ENCODE measurements around the gene ENOX1.

The ENOX1 gene

DNA sequence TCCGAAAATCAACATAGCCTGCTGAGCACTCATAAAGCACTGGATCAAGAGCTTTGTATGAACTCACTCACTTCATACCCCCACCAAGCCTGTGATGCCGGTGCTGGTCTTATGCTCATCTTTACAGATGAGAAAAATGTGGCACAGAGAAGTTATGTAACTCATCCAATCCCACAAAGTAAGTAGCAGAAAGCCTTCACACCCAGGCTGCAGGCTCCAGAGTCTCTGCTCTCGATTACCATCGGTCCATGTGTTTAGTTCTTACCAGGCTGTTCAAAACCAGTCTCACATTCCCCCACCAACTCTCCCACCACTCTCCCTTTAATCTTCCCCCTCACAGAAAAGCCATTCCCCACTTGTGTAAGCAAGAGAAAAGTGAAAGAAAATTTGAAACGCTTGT is 487.4 kb downstream of the ENOX1 start:
- no peak for DNase-seq

DNA sequence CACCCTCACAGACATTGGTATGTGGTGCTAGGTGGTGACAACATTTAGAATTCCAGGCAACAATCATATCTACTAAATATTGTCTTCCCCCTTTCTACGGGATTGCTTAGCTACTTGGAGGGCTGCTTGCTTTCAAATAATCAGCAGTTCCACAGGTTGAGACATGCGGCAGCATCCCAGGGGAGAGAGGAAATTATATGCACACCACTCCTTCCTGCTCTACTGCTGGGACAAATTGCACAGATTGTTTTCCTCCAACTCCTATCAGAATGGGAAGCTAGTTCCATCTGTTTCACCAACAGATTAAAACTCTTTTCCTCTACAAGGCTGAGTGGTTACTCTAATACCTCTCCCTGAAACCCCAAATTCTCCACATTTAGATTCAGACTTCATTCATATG is 488.0 kb downstream of the ENOX1 start:
- DNase-seq = no peak

DNA sequence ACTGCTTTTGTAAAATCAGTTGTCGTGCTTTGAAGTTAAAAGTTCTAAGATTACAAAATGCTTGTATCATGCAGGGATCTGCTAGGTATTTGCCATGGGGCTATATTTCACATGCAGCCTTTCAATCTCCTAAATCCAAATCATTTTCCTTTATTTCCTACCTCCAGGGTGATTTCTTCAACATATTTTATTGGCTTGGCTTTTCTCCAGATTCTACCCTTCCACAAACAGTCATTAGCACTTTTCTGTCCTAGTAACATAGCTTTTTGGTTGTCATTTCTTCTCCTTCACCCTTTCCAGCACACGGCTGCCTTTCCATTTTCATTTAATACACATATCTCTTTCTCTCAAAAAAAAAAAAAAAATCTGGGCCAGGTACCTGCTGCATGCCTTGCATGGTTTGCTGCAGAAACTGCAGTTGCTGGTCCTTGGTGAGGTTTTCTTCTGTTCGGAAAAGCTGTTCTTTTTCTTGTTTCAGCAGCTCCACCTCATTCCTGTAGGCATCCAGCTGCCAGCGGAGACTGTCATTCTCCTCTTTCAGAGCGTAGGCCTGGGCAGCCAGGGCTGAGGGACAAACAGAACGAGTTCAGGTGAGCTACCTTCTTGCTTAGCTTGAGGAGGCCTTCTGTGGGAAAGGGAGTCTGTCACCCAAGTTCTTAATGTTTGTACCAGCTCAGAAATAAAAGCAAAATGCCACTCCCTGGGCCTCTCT is 488.6 kb downstream of the ENOX1 start:
- DNase-seq = no peak

DNA sequence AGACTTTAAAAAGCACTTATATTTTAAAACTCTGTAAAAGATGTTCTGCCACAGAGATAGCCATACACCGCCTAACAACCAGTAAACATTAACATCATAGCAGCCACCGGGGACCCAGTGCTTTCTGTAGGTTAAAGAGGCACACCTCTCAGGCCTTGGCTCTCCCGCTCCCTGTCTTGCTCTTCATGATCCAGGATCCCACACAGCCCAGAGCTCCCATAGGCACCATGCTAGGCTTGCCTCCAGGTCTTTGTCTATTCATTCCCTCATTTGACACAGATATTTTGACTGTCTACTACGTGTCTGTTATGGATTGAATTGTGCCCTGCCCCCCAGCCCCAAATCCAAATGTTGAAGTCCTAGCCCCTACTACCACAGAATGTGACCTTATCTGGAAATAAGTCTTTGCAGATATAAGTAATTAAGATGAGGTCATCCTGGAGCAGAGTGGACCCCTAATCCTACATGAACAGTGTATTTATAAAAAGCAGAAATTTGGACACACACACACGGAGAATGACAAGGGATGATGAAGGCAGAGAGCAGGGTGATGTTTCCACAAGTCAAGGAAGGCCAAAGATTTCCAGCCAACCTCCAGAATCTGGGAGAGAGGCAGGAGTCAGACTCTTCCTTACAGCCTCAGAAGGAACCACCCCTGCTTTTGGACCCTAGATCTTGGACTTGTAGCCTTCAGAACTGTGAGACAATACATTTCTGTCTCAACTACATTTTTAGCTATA is 490.8 kb downstream of the ENOX1 start:
- no peak for DNase-seq

DNA sequence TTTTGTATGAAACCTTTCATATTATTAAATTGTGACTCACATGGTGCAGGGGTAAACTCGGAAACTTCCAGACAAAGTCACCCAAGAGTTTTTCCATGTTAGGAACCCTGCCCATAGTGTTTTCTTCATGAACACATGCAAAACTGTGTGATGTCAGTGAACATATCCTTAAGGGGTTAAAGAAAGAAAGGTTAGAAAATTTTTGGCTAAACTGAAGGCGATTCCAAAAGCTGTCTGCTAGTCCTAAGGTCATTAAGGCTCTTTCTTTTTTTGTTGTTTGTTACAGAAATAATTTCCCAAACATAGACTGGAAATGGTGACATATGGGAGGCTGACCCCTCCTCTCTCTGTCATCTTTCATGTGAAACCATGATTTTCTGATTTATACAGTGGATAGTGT is 491.5 kb downstream of the ENOX1 start:
- DNase-seq = no peak

DNA sequence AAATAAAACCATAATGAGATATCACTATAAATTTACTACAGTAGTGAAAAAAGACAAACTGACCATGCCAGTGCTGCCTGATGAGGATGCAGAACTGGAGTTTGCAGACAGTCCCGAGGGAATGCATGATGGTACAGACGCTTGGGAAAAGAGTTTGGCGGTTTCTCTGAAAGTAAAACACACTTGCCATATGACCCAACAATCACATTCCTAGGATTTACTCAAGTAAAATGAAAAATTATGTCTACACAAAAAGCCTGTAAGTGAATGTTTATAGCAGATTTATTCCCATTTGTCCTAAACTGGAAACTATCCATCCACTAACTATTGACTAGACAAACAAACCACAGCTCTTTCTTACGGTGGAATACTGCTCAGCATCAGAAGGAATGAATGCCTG is 492.4 kb downstream of the ENOX1 start:
- DNase-seq = no peak

DNA sequence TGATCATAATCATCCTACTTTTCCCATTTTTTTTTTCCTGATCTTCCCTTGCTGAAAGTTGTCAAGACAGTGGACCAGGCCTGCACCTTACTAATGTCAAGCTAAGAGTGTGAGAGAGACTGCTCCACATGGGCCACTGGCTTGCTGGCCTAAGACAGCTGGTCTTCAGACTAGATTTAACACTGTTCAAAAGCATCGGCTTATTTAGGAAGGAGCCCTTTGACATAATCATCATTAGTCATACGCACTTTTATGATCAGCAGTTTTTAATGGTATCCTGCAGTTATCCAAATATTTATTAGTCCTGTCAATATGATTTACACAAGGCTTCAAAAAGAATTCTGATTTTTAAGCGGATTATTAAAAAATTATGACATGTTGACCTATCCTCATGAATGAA is 492.8 kb downstream of the ENOX1 start:
- no peak for DNase-seq

DNA sequence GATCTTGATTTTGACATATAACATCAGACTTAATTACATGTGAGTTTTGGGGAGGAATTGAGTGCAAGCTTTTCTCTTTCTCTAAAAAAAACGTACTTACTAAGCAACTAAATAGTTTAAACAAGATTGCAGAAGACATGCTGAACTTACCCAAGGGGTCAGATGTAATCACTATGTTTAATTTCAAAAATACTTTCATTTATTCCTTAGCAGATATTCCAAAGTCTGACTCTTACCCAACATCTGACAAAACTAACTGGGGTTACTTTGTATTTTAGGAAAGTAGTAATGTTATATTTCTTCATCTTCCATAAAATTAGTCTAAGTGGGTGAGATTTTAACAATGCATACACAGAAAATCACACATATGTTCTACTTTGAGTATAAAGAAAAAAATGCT is 493.2 kb downstream of the ENOX1 start:
- no peak for DNase-seq

DNA sequence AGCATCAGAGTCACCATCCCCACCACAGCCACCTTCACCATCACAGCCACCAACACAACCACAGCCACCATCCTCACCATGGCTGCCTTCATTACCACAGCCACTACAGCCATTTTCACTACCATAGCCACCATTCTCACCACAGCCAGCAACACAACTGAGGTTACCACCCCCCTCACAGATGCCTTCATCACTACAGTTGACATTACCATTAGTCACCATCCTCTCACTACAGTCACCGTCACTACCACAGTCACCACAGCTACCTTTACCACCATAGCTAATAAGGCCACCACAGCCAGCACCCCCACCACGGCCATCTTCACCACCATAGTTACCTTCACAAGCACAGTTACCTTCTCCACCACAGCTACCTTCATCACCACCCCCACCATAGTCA is 493.8 kb downstream of the ENOX1 start:
- no peak for DNase-seq

DNA sequence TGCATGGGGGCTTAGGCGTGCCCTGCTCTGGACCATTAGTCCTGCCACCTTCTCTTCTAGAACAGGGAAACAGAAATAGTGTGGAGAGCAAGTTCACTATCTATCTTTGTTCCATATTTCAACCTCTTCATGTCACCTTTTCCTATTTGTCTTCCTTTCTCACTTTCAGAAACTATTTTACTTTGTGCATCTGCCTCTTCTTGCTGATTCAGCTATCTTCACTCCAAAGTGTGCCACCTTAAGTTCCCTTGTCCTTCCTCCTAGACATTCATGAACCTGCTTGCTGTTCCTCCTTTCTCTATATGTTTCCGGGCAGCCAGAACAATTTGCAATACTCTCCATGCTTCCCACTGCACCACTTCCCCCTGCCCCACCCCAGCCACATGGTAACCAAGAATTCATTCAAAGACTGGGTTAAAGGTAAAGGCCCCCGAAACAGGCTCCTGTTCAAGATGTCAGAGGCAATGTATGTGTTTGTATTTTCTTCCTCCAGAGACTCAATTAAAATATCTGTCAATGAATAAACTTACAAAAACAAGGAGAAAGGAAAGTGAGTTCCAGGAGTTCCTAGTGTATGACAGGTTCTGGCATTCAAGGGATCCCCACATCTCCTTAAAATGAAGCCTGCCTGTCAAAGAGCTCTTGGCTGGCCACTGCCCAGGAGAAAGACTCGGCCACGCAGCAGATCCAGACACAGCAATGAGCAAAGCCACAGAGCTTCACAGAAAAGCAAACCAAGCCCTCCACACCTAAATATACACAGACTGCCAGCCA is 495.3 kb downstream of the ENOX1 start:
- no peak for DNase-seq

DNA sequence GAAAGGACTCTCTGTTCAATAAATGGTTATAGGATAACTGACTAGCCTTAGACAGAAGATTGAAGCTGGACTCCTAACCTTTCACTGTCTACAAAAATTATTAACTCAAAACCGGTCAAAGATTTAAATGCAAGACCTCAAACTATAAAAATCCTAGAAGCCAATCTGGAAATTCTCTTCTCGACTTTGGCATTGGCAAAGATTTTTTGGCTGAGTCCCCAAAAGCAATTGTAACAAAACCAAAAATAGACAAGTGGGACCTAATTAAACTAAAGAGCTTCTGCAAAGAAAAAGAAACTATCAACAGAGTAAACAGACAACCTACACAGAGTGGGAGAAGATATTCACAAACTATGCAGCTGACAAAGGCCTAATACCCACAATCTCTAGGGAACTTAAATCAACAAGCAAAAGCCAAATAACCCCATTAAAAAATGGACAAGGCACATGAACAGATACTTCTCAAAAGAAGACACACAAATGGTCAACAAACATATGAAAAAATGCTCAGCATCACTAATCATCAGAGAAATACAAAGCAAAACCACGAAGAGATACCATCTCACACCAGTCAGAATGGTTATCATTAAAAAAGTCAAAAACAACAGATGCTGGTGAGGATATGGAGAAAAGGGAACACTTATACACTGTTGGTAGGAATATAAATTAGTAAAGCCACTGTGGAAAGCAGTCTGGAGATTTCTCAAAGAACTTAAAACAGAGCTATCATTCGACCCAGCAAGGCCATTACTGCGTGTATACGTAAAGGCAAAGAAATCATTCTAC is 497.1 kb downstream of the ENOX1 start:
- DNase-seq = peak; percentile 40

DNA sequence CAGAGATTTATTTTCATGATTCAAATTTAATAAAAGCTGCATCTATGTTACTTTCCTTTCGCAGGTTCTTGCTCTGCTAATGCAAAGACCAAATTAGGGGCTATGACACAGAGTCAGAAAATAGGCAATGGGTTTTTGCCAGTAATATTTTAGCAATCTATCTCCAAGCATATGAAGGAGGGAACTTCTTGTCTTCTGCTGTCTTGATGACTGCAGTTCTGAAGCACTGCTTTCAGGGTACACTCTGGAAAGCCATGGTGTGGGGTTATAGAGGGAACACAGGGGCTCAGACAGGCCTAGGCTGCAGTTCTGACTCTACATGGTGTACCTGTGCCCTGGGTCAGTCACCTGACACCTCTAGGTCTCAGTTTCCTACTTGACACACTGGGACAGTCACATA is 500.0 kb downstream of the ENOX1 start:
- no peak for DNase-seq

DNA sequence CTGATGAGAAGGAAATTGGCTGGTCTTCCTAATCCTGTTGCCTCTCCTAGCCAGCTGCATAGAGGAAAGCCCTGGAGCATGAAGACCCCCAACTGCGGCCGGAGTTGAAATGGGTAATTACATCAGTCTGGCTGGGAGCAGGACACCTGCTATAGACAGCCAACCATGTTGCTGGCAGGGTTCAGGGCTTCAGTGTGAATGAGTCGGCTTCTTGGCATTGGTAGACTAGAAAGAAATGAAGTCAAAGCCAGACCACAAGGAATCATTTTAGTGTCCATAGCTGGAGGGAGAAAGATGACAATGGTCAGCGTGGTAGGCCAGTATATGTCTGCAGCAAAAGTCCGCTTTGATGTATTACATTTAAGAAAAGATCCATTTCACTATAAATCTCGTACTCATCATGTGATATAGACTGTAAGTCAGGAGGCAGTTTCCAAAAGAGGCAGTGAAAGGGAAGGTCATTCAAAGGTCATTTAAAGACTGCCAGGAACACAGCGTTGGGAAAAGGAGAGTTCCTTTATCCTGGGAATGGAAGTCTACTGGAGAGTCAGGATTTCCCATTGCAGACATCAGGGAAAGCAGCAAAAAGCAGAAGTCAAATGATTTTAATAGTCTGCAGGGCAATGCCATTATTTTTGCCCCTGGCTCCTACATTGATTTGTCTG is 500.7 kb downstream of the ENOX1 start:
- DNase-seq = peak; percentile 87

DNA sequence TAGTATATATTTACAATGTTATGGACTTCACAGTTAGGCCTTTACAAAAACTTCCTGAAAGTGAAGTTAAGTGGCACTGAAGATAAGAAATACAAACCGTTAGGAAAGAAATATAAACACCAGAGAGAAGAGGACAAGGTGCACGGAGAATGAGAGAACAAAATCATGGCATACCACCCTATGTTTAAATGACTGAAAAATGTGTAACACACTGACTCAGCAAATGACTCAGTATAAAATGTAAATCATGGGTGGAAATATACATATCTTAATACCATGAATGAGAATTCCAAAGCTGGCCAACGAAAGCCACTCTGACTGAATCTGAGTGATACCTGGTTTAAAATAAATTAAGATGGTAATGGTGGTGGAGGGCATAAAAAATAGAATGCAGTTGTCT is 502.6 kb downstream of the ENOX1 start:
- DNase-seq = no peak

DNA sequence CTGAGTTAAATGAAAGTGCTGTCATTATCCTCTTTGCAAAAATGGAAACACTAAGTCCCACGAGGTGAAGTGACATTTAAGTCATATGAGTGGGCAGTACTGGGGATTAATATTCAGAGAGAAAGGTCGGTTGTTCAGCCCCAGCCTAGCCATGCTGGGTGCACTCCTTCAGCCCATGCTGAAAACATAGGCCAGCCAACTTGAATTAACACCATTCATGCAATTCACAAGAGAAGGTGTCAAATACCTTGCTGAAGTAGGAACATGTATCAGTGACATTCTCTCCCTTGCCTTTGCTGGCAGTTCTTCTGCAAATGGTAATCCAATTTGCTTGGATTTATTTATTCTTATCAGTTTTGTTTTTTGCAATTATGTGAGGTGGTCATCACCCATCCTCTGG is 507.1 kb downstream of the ENOX1 start:
- no peak for DNase-seq

DNA sequence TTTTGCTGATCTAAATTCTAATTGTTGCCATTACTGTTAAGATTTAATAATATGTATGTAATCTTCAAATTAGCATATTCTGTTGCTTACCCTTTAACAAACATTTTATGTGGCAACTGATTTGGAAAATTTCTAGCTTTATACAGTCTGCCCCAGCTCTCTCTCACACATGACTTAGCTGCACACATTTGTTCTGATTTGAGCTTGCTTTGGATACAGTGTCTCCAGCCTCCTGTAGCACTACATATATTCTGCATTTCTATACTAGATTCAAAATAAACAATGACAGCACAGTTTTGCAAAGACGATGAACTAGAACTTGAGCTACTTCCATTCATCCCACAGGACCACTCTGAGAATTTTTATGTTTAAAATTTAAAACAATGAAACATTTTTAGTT is 508.6 kb downstream of the ENOX1 start:
- no peak for DNase-seq

DNA sequence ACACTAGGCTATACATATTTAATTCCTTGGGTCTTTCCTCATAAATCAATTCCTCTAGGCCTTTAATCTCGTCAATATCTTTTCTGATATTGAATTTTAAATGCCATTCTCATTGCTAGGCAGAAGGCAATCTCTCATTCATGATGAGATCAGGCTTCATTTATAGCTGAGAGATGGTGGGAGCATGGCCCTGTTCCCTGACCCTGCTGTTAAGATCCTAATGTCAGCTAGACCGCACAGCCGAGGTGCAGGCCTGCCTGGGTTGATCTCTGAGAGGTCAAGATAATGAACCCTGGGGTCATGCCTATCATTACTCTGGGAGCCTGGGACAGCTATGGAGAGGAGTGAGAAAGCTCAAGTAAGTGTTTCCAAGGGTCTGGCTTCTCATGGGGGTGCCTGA is 509.6 kb downstream of the ENOX1 start:
- no peak for DNase-seq

DNA sequence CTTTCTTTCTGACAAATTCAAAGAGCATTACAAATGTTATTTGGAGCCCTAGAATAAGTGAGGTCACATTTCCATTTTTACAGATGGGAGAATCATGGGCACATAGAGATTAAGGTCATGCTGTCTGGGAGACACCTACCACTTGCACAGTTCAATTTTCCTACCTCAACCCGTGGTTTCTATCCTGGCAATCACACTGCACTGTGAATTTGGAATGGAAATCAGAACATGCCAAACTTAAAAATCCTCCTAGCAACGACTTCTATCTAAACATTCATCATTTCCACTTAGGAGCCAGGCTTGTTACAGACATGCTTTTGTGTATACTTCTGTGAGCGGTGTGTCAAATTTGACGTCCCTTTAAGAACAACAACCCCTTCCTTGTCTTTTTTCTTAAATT is 511.9 kb downstream of the ENOX1 start:
- no peak for DNase-seq

DNA sequence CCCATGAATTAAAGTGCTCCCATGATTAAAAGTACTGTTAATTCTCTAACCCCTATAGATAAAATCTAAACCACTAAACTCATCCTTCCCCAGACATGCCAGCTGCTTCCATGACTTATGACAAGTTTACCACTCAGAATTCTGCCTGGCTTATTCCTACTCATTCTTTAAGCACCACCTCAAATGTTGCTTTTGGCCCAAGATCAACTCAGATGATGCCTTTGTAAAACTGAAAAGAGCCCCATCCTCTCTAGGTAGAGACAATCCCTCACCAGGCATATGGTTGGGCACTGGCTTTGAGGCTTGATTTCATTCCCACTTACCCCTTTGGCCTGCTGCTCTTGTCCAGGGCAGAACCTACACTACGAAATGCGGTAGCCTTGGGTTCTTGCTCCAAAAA is 513.4 kb downstream of the ENOX1 start:
- peak; percentile 54 for DNase-seq

DNA sequence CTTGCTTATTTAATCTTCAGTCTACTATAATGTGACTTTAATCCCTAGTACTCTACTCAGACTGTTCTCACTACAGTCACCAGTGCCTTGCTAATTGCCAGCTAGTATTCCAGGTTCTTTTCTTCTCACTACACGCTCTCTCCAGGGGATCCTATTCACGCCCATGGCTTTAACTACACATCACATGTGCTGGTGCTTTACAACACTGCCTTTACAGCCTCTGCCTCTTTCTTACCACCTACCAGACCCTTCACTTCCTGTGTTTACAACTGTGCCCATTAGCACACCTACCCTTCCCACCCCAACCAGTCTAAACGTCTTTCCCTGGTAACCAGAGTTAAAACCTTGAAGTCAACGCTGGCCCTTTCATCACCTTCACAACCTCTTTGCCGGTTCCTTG is 513.9 kb downstream of the ENOX1 start:
- peak; percentile 10 for DNase-seq

DNA sequence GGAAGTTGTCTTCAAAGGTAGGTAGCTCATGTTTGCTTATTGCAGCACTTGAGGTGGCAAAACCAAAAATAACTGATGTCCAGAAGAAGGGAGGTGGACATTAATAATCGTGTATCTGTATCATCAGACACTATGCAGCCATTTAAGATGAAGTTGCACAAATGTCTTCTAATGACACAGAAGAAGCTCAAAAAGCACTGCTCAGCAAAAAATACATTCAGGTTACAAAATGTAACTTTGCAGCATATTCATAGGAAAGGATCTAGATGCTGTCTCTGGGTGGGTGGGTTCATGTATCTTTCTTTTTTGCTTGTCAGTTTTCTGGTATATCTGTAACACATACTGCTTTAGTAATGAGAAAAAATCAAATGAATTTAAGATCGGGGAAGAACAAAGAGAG is 515.6 kb downstream of the ENOX1 start:
- no peak for DNase-seq

DNA sequence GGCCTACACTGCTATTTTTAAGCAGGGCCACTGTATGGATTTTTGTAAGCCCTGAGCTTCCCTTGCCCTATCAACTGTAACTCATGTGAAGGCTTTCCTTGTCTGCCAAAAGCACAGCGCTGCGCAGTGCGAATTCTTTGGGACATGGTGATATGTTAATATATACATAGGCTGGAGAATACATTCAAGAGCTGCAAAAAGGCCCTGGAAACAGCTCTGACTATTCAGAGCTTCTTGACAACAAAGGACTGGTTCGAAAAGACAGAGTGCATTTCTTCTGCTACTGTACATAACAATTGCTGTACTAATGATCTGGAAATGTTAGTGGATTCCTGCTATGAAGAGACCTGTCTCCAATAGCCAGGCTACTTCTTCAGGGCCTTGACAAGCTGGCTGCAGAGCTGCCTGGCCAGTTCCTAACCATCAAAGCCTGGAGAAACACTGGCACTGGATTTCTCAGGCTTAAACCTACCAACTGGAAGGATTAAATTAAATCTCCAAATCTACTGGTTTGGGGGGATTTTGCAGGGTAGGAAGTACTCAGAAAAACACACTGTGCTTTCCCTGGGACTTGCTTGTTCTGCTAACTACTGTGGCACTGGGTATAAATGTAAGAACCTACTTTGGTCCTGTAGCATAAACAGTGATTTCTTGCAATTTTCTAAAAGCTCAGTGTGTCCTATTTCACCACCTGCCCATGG is 516.5 kb downstream of the ENOX1 start:
- no peak for DNase-seq

All from DMS79 (cell line).